HepG2 (cell line): Measurements from ENCODE around the gene ARPC3. TPM values are rescaled to one million over a fixed set of nuclear protein-coding genes. Genes with fewer than 3 reads are reported as not detected.

Experiments used
- AFF4 ChIP-seq: sonication (generic); formaldehyde crosslinking; IDR thresholded peaks from 2 replicates; pipeline ENCODE4 v1.4.0; 2020; ENCODE audit warnings: missing genetic modification reagents
- CCAR2 ChIP-seq: fragments of 200-400 bp; formaldehyde crosslinking; optimal IDR thresholded peaks from 2 replicates; pipeline ENCODE3; 2018; ENCODE audit warnings: low read depth, mild to moderate bottlenecking, low read length, moderate library complexity
- ESRRA ChIP-seq: sonication (generic); formaldehyde crosslinking; IDR thresholded peaks from 2 replicates; pipeline ENCODE4 v1.5.1; 2020; ENCODE audit warnings: mild to moderate bottlenecking, low read depth, missing genetic modification reagents
- MTA3 ChIP-seq: sonication (generic); formaldehyde crosslinking; IDR thresholded peaks from 2 replicates; pipeline ENCODE4 v1.4.0; 2020; ENCODE audit warnings: missing genetic modification reagents
- NCOA2 ChIP-seq: sonication (generic); formaldehyde crosslinking; IDR thresholded peaks from 2 replicates; pipeline ENCODE4 v1.8.0; 2022; ENCODE audit warnings: inconsistent platforms
- SNAPC5 ChIP-seq: sonication (generic); formaldehyde crosslinking; IDR thresholded peaks from 2 replicates; pipeline ENCODE4 v1.8.1; 2023; ENCODE audit warnings: mild to moderate bottlenecking, missing genetic modification reagents, borderline replicate concordance
- U2AF1 ChIP-seq: fragments of 200-400 bp; formaldehyde crosslinking; optimal IDR thresholded peaks from 2 replicates; pipeline ENCODE3; 2017; ENCODE audit warnings: mild to moderate bottlenecking, low read depth, low read length
- ZHX1 ChIP-seq: sonication (generic); formaldehyde crosslinking; IDR thresholded peaks from 2 replicates; pipeline ENCODE4 v1.8.1; 2022; ENCODE audit warnings: low read depth, mild to moderate bottlenecking, missing genetic modification reagents
- ZNF143 ChIP-seq: sonication (generic); formaldehyde crosslinking; IDR thresholded peaks from 2 replicates; pipeline ENCODE4 v1.4.0; 2020; ENCODE audit warnings: missing genetic modification reagents
- ZNF318 ChIP-seq: sonication (generic); formaldehyde crosslinking; IDR thresholded peaks from 2 replicates; pipeline ENCODE4 v1.4.0; 2020; ENCODE audit warnings: mild to moderate bottlenecking, missing genetic modification reagents
- ZNF496 ChIP-seq: sonication (generic); formaldehyde crosslinking; IDR thresholded peaks from 2 replicates; pipeline ENCODE4 v1.8.1; 2023; ENCODE audit warnings: mild to moderate bottlenecking, moderate library complexity, missing genetic modification reagents; ENCODE audit not compliant: insufficient replicate concordance
- ZNF772 ChIP-seq: sonication (generic); formaldehyde crosslinking; IDR thresholded peaks from 2 replicates; pipeline ENCODE4 v1.5.0; 2020; ENCODE audit warnings: mild to moderate bottlenecking, missing genetic modification reagents
- ZNF891 ChIP-seq: sonication (generic); formaldehyde crosslinking; IDR thresholded peaks from 2 replicates; pipeline ENCODE4 v1.5.0; 2020; ENCODE audit warnings: mild to moderate bottlenecking, missing genetic modification reagents
- polyA plus RNA-seq, 8 experiments: library from polyadenylated mRNA; depleted of rRNA in 3 of 8; stranded (reverse) in 7 of 8; unstranded in 1 of 8; fragments of >200 nt; fragmentation: Illumina TruSeq in 4 of 8; extraction: Trizol in 4 of 8; gene quantifications; 2 replicates each; pipeline versions ENCODE4 v1.2.1 to v1.2.3, GENCODE V29; 2011 to 2016; ENCODE audit warnings: low read depth in 4 of 8, missing spikeins in 1 of 8, mixed read lengths in 1 of 8; ENCODE audit not compliant: insufficient read depth in 1 of 8
- total RNA-seq, 5 experiments: library from RNA; depleted of rRNA; stranded (reverse); fragments of >200 nt; fragmentation: Illumina TruSeq; extraction: Trizol; gene quantifications; 2 replicates each; pipeline ENCODE4 v1.2.3, GENCODE V29; 2016; ENCODE audit warnings: low read depth in 1 of 5

ARPC3 gene
- total and polyA plus RNA-seq, 2 of the 13 experiments (the other 11 are each of a cell fraction or from before 2014, with no cell fraction given): 32.7 to 234 TPM

- TF ChIP-seq AFF4 (no peak), ZHX1 (CRISPR knock-in tag) (no peak; the same call in none of the 2 replicates), CCAR2 (no peak), MTA3 (CRISPR knock-in tag) (no peak), ZNF772 (CRISPR knock-in tag) (0 out of 2 replicates have a peak, but pooled peaks have one; percentile 61), ESRRA (CRISPR knock-in tag) (peak; percentile 34; the same call in 1 of the 2 replicates), SNAPC5 (CRISPR knock-in tag) (no peak), NCOA2 (CRISPR knock-in tag) (peak; percentile 49), ZNF318 (CRISPR knock-in tag) (peak; percentile 31; the same call in 1 of the 2 replicates), ZNF143 (peak; percentile 75), ZNF891 (no peak), ZNF496 (CRISPR knock-in tag) (no peak), U2AF1 (peak; percentile 25)
Measured at GRCh38 chr12:110468214-110469048, 18.3 kb upstream of the ARPC3 start, which contains the start of the genes FAM216A and GPN3 (continued).
